GM12865 (cell line): Measurements from ENCODE around the gene NXN.

Experiments
- DNase-seq: peaks from one replicate; pipeline ENCODE4 v3.0.0; 2010; ENCODE audit warnings: low read depth
- H3K4me3 ChIP-seq: 2 replicates; pipeline ENCODE4 v1.5.1; 2011; ENCODE audit warnings: mild to moderate bottlenecking, low read depth, low read length, control low read depth
- CTCF ChIP-seq: IDR thresholded peaks from 2 replicates; pipeline ENCODE4 v1.5.1; 2011; ENCODE audit warnings: low read length, control low read depth, low read depth, inconsistent platforms; ENCODE audit not compliant: insufficient read depth; ENCODE audit errors: missing control alignments

NXN gene

GRCh38 chr17:866568-867103 is 112.9 kb downstream of the NXN start:
- TF ChIP-seq CTCF, result no peak
- no peak for DNase-seq
- no peak overlapping the region for H3K4me3 ChIP-seq

- TF ChIP-seq CTCF, result no peak
- no peak for DNase-seq
- no peak overlapping the region for H3K4me3 ChIP-seq
These were observed 115.3 kb downstream of the NXN start for GRCh38 chr17:864315-864714.

- no peak for TF ChIP-seq CTCF
- no peak overlapping the region for H3K4me3 ChIP-seq
- no peak for DNase-seq
These were observed 115.7 kb downstream of the NXN start for GRCh38 chr17:863880-864279.

- H3K4me3 ChIP-seq, result no peak overlapping the region
- DNase-seq, result no peak
- no peak for TF ChIP-seq CTCF
These were observed 117.0 kb downstream of the NXN start for GRCh38 chr17:862582-862981.

- no peak for DNase-seq
- H3K4me3 ChIP-seq, result no peak overlapping the region
- TF ChIP-seq CTCF, result no peak
These were observed 118.2 kb downstream of the NXN start for GRCh38 chr17:861364-861763.

- no peak for TF ChIP-seq CTCF
- DNase-seq, result no peak
These were observed 118.8 kb downstream of the NXN start for GRCh38 chr17:860805-861204.

GRCh38 chr17:859824-860195 is 119.8 kb downstream of the NXN start:
- H3K4me3 ChIP-seq, result no peak overlapping the region
- DNase-seq, result no peak
- TF ChIP-seq CTCF, result no peak

More at GRCh38 chr17:860805-861204, 118.8 kb downstream of the NXN start:
- no peak overlapping the region for H3K4me3 ChIP-seq
